Naive thymus-derived CD8-positive, alpha-beta T cell (primary cell): ENCODE results near the gene LRRC3B. TPM values are rescaled to one million over a fixed set of nuclear protein-coding genes. Genes with fewer than 3 reads are reported as not detected.
"Not testable (repeated sequence)": the region's sequence is repeated elsewhere in the genome, so short reads cannot be mapped to it uniquely, and the experiment has no call there.

Experiments
- ATAC-seq, 2 donors: fragments of 150-1000 bp; cut with Tn5 transposase in 1 of 2; sonication (Bioruptor Pico), chemical (Tn5 transposase) in 1 of 2; 1 replicate in 1 of 2; 2 replicates in 1 of 2; pipeline ENCODE4 v1.10.0; 2021; ENCODE audit warnings: mild to moderate bottlenecking in 2 of 2, moderate library complexity in 2 of 2
- POLR2A ChIA-PET: fragments of 350-600 bp; sonication (Branson Sonifier 250); formaldehyde crosslinking; loops from one replicate; lab custom pipeline; 2021; ENCODE audit warnings: antibody characterized with exemption; lab: Charles Lee
- DNase-seq, 10 donors: peaks; one replicate each; pipeline versions ENCODE4 v3.0.0 to v3.0.0-alpha.2; 2020 to 2022
- H3K27ac Mint-ChIP-seq, 10 donors: one replicate each; pipeline ENCODE4 v1.8.0; 2020 to 2022; ENCODE audit warnings: mild to moderate bottlenecking in 10 of 10, mixed read lengths in 10 of 10, moderate library complexity in 4 of 10, inconsistent platforms in 1 of 10
- H3K27me3 Mint-ChIP-seq, 5 donors: one replicate each; pipeline ENCODE4 v1.8.0; 2021 to 2022; ENCODE audit warnings: mixed read lengths in 5 of 5
- H3K36me3 Mint-ChIP-seq, 3 donors: one replicate each; pipeline ENCODE4 v1.8.0; 2020 to 2022; ENCODE audit warnings: mixed read lengths in 3 of 3, mild to moderate bottlenecking in 2 of 3, inconsistent platforms in 1 of 3
- H3K4me1 Mint-ChIP-seq, 4 donors: one replicate each; pipeline ENCODE4 v1.8.0; 2021 to 2022; ENCODE audit warnings: mixed read lengths in 4 of 4
- H3K4me3 Mint-ChIP-seq, 10 donors: one replicate each; pipeline ENCODE4 v1.8.0; 2020 to 2022; ENCODE audit warnings: mild to moderate bottlenecking in 10 of 10, mixed read lengths in 10 of 10, moderate library complexity in 6 of 10, inconsistent platforms in 1 of 10
- H3K9me3 Mint-ChIP-seq, 9 donors: one replicate each; pipeline ENCODE4 v1.8.0; 2020 to 2022; ENCODE audit warnings: mixed read lengths in 9 of 9, mild to moderate bottlenecking in 3 of 9, inconsistent platforms in 1 of 9, moderate library complexity in 1 of 9
- polyA plus RNA-seq, 3 donors: library from polyadenylated mRNA; unstranded; fragments of 300-500 nt; fragmentation: Illumina TruSeq; gene quantifications; one replicate each; pipeline ENCODE4 v1.2.3, GENCODE V29; 2021
- total RNA-seq, 8 experiments: library from RNA in 2 of 8; stranded (reverse) in 2 of 8; gene quantifications; one replicate each; pipeline ENCODE4 v1.2.3 and lab custom pipeline; 2021 to 2026

The LRRC3B gene, protein sequence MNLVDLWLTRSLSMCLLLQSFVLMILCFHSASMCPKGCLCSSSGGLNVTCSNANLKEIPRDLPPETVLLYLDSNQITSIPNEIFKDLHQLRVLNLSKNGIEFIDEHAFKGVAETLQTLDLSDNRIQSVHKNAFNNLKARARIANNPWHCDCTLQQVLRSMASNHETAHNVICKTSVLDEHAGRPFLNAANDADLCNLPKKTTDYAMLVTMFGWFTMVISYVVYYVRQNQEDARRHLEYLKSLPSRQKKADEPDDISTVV
- total RNA-seq (not detected), polyA plus RNA-seq (not detected), total RNA-seq (lab: John Stamatoyannopoulos, UW) (0 to 0.09 (median 0) reads per million in 6 experiments)

DNA sequence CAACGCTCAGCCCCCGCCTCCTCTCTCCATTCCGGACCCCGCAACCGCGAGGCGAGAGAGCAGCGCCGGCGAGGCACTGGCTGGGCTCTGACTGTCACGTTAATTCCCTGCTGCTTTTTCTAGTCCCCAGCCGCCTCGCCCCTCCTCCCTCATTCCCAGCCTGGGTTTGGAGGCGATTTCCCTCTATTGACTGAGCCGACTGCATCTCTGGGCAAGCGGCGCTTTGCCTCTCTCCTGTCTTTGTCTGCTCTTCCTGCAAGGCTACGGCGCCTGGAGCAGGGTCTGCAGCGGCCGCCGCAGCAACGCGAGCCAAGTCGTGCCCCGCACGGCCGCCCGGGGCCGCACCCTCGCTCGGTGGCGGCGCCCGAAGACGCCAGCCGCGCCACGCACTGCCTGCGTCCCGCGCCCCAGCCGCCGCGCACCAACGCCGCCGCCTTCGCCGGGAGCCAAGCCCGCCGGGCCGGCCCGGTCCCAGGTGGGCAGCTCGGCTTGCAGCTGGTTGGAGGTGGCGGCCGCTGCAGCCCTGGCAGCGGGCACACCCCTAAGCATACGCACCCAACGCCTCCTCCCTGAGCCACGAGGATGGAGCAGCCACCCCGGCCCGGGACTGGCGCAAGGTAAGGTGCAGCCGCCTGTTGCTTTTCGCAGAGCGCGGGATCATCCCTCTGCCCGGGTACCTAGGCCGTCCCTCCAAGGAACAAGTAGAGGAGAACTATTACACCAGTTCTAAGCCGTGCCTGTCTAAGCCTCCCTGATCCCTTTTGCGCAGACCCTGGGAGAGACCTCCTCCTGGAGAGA, at the start of gene LRRC3B:
Gene LRRC3B, plus strand, starts transcription at position 152 of the 798 bp plus-strand sequence. CDS start 86,901 bp downstream, outside the sequence.
- Mint-ChIP-seq H3K27ac (peak within 1 kb of the TSS in 1 of 10 donors; percentile 62), H3K27me3 (peaks cover 23 to 53% (median 36%) of the 10 kb centered on the region in 5 donors), H3K9me3 (peaks cover 0 to 20% (median 4%) of the 10 kb centered on the region in 9 donors), H3K4me1 (peaks cover 0 to 7% (median 3%) of the 10 kb centered on the region in 4 donors), H3K36me3 (peaks cover 0 to 3% (median 2%) of the 10 kb centered on the region in 3 donors), H3K4me3 (no peak within 1 kb of the TSS)
- ATAC-seq (no peak), DNase-seq (no peak)
- POLR2A ChIA-PET, result no interaction called here

DNA sequence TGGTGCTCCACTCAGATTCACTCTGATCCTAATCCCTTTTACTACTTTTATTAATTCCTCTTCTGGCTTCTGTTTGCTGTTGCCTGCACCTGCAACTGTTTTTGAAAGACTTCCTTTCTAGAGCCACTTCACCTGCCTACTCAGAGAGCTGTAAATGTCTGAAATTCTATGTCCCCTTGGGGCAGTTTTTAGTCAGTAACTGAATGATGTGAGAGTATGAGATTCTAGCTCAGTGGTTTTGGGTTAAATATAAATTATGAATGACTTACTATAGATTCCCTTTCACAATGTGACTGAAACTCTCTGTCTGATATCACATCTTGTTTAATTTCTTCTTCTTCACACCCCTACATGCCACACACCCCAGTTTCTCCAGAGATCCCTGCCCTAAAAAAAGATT, 47.8 kb upstream of the LRRC3B start:
- H3K4me1 Mint-ChIP-seq, result no peaks in the 10 kb centered on the region
- no peak overlapping the region for H3K4me3 Mint-ChIP-seq
- DNase-seq (no peak), ATAC-seq (no peak)
- H3K27ac Mint-ChIP-seq, result no peak overlapping the region
- POLR2A ChIA-PET, result no interaction called here
- peaks cover 0 to 7% (median 0%) of the 10 kb centered on the region in 3 donors for H3K36me3 Mint-ChIP-seq
- peaks cover 0 to 19% (median 11%) of the 10 kb centered on the region in 9 donors for H3K9me3 Mint-ChIP-seq
- H3K27me3 Mint-ChIP-seq, result peaks cover 0 to 3% (median 0%) of the 10 kb centered on the region in 5 donors

DNA sequence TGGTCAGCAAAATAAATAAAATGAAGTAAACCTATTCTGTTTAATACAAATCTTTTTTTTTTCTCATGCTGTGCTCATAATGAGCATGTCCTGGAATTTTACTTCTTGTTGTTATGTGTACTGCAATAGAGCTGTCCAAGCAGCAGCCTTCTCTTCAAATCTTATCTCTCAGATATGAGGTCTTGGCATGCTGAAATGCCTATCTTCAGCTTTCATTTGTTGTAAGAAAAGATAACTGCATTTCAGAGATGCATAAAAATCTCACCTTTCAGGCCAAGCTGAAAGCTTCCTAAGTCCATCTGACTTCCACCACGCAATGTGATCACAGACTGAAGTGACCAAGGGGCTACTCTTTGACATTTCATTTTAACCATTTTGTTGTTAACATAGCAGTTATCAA, 43.5 kb upstream of the LRRC3B start:
- H3K9me3 Mint-ChIP-seq, result peaks cover 0 to 25% (median 9%) of the 10 kb centered on the region in 9 donors
- POLR2A ChIA-PET, result no interaction called here
- peaks cover 0 to 7% (median 0%) of the 10 kb centered on the region in 3 donors for H3K36me3 Mint-ChIP-seq
- H3K27ac Mint-ChIP-seq, result no peak overlapping the region
- no peak for ATAC-seq
- no peaks in the 10 kb centered on the region for H3K4me1 Mint-ChIP-seq
- H3K27me3 Mint-ChIP-seq, result peaks cover 0 to 5% (median 0%) of the 10 kb centered on the region in 5 donors
- no peak overlapping the region for H3K4me3 Mint-ChIP-seq
- no peak for DNase-seq

DNA sequence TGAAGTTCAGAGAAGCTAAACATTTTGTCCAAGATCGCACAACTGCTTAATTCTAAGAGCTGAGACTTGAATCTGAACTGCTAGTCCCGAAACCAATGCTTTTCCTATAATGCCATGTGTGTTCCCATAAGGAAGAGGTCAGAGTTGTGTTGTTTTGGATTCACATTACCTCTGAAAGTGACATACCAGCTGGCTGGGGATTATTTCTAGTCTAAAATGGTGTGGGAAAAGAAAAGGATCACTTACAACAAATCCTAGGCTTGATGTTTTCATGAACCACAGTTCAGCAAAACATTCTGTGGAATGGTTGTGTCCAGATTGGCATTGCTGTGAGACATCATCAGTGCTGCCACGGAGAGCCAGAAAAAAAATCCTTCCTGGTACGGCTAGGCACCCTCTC, 35.0 kb upstream of the LRRC3B start:
- Mint-ChIP-seq H3K9me3 (peaks cover 0 to 22% (median 5%) of the 10 kb centered on the region in 9 donors), H3K4me3 (no peak overlapping the region), H3K4me1 (no peaks in the 10 kb centered on the region), H3K27ac (no peak overlapping the region), H3K27me3 (peaks cover 0 to under 1% (median 0%) of the 10 kb centered on the region in 5 donors), H3K36me3 (no peaks in the 10 kb centered on the region)
- ATAC-seq (no peak), DNase-seq (no peak)
- POLR2A ChIA-PET, result no interaction called here

DNA sequence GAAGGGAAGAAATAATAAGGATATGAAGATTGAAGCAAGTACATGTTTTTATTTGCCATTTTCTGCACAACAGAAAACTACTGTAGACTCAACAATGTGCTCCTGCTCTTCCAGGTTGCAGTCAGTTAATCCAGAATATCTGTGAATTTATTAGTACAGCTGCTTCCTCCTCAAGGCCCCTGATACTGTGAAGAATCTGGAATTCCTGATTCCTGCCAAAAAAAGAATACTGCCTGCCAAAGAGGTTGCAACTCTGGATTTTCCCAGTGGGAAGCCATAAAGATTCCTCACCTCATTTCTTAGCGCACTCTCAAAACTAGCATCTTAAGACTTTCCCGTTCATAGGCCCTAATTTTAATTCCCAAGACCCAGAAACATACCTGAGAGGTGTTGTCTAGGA, 33.6 kb upstream of the LRRC3B start:
- ATAC-seq (no peak), DNase-seq (no peak)
- Mint-ChIP-seq H3K27me3 (peaks cover 0 to 2% (median 0%) of the 10 kb centered on the region in 5 donors), H3K4me1 (no peaks in the 10 kb centered on the region), H3K4me3 (no peak overlapping the region), H3K36me3 (no peaks in the 10 kb centered on the region), H3K27ac (no peak overlapping the region), H3K9me3 (peaks cover 2 to 16% (median 4%) of the 10 kb centered on the region in 9 donors)
- POLR2A ChIA-PET, result no interaction called here

DNA sequence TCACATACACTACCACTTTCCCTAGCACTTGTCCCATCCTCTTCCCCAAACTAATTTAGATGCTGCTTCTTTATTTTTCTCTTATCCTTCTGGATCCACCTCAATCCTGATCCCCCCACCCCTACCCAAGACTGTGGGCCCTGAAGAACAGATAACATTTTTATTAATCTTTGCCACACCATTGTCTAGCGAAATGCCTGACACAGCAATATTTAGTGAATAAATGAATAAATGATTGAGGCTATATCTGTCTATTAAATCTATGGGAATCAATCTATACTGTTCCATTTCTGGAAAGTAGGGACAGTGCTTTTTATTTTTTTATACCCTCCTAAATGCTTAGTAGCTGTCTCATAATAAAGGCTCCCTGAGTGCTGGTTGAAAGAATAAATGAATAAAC, 32.9 kb upstream of the LRRC3B start:
- POLR2A ChIA-PET, result no interaction called here
- no peak for ATAC-seq
- H3K36me3 Mint-ChIP-seq, result no peaks in the 10 kb centered on the region
- peaks cover 0 to 5% (median 0%) of the 10 kb centered on the region in 5 donors for H3K27me3 Mint-ChIP-seq
- H3K27ac Mint-ChIP-seq, result no peak overlapping the region
- no peak overlapping the region for H3K4me3 Mint-ChIP-seq
- H3K4me1 Mint-ChIP-seq, result no peaks in the 10 kb centered on the region
- H3K9me3 Mint-ChIP-seq, result peaks cover 0 to 17% (median 4%) of the 10 kb centered on the region in 9 donors
- no peak for DNase-seq

DNA sequence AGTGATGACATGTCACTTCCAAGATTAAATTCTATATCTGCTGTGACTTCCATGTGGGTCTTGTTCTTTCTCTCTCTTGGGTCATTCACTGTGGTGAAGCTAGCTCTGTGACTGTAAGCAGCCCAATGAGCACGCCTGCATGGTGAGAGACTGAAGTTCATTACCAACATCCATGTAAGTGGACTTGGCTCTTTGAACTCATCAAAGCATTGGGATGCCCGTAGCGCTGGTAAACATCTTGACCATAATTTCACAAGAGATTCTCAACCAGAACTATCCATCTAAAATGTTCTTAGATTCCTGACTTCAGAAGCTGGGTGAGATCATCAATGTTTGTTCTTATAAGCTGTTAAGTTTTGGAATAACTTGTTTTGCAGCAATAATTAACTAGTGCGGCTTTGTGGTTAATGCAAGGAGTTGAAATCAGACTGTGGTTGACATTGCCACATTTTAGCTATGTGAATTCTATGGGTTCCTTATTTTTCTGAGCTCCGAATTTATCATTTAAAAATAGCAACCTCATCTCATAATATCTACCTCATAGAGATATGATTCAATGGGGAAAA, 31.6 kb upstream of the LRRC3B start:
- POLR2A ChIA-PET, result no interaction called here
- no peak overlapping the region for H3K27ac Mint-ChIP-seq
- no peaks in the 10 kb centered on the region for H3K4me1 Mint-ChIP-seq
- no peak overlapping the region for H3K4me3 Mint-ChIP-seq
- peaks cover 0 to 12% (median 0%) of the 10 kb centered on the region in 5 donors for H3K27me3 Mint-ChIP-seq
- peaks cover 0 to 21% (median 5%) of the 10 kb centered on the region in 9 donors for H3K9me3 Mint-ChIP-seq
- ATAC-seq (no peak), DNase-seq (no peak)
- no peaks in the 10 kb centered on the region for H3K36me3 Mint-ChIP-seq

DNA sequence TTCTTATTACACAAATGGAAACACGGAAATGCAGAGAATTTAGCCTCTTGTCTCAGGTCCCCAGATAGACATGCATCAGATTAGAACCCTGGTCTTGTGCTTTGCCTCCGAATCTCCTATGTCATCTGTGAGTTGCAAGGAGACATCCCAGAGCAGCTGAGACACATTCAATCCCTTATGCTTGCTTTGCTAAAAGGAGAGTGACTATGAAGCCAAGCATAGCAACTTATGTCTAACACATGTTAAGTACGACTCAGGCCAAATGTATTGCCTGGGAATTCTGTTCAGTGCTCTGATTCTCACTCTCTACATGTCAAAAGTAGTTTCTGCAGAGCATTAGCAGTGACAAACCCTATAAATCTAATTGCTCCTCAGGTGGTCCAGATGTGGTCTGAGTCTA, 30.6 kb upstream of the LRRC3B start:
- DNase-seq (no peak), ATAC-seq (no peak)
- Mint-ChIP-seq H3K9me3 (peaks cover 0 to 25% (median 5%) of the 10 kb centered on the region in 9 donors), H3K27me3 (peaks cover 0 to 12% (median 0%) of the 10 kb centered on the region in 5 donors), H3K4me1 (no peaks in the 10 kb centered on the region), H3K27ac (no peak overlapping the region), H3K4me3 (no peak overlapping the region), H3K36me3 (no peaks in the 10 kb centered on the region)
- POLR2A ChIA-PET, result no interaction called here

DNA sequence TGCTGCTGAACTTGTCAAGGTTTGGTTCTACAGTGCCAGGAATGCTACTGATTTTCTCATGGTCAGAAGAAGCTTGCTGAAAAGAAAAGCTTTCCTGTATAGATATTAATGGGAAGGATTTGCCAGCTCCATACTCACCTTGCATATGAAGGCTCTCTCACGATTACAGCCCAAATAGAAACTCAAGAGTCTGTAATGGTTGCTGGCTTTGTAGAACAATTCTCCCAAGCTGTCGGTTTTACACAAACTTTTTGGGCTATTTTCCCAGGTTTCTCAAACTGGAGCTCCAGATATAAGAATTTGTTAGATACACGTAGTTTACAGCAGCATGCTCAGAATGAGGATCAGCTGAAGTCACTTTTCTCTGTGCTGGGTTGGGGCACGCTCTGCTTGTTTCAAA, 30.1 kb upstream of the LRRC3B start:
- Mint-ChIP-seq H3K4me3 (no peak overlapping the region), H3K27ac (no peak overlapping the region), H3K27me3 (peaks cover 0 to 12% (median 0%) of the 10 kb centered on the region in 5 donors), H3K36me3 (no peaks in the 10 kb centered on the region), H3K4me1 (no peaks in the 10 kb centered on the region), H3K9me3 (peaks cover 0 to 25% (median 5%) of the 10 kb centered on the region in 9 donors)
- no peak for ATAC-seq
- POLR2A ChIA-PET, result no interaction called here
- no peak for DNase-seq

DNA sequence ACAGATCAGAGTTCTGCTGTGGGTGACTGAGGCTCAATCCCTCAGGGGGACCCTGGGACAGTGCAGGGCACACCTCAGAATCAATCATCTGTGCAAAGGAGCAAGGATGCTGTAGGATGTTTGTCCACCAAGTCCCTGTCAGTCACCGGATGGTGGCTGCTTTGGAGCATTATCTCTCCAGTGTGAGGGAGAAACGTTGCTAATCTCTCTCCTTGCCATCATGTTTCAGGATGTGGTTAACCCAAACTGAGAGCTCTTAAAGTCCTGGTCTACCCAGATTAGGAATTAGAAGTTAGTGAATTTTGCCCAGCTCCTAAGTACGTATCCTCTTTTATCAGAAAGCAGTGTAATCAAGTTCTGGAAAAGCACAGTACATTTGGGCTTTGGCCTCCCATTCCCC, 26.2 kb upstream of the LRRC3B start:
- H3K27me3 Mint-ChIP-seq, result peaks cover 0 to 12% (median 0%) of the 10 kb centered on the region in 5 donors
- H3K36me3 Mint-ChIP-seq, result no peaks in the 10 kb centered on the region
- no peak overlapping the region for H3K4me3 Mint-ChIP-seq
- ATAC-seq (no peak), DNase-seq (no peak)
- peaks cover 3 to 35% (median 8%) of the 10 kb centered on the region in 9 donors for H3K9me3 Mint-ChIP-seq
- H3K4me1 Mint-ChIP-seq, result no peaks in the 10 kb centered on the region
- no peak overlapping the region for H3K27ac Mint-ChIP-seq
- POLR2A ChIA-PET, result no interaction called here

DNA sequence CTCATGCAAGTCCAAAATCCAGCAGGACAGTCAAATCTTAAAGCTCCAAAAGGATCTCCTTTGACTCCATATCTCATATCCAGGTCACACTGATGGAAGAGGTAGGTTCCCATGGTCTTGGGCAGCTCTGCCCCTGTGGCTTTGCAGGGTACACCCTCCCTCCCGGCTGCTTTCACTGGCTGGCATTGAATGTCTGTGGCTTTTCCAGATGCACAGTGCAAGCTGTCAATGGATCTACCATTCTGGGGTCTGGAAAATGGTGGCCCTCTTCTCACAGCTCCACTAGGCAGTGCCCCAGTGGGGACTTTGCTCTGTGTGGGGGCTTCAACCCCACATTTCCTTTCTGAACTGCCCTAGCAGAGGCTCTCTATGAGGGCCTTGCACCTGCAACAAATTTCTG, 19.3 kb upstream of the LRRC3B start:
- H3K27ac Mint-ChIP-seq, H3K4me3 Mint-ChIP-seq, ATAC-seq, H3K4me1 Mint-ChIP-seq, POLR2A ChIA-PET, DNase-seq, H3K27me3 Mint-ChIP-seq: not testable (repeated sequence)
- peaks cover 0 to 25% (median 0%) of the 10 kb centered on the region in 3 donors for H3K36me3 Mint-ChIP-seq
- peaks cover 17 to 51% (median 28%) of the 10 kb centered on the region in 9 donors for H3K9me3 Mint-ChIP-seq

DNA sequence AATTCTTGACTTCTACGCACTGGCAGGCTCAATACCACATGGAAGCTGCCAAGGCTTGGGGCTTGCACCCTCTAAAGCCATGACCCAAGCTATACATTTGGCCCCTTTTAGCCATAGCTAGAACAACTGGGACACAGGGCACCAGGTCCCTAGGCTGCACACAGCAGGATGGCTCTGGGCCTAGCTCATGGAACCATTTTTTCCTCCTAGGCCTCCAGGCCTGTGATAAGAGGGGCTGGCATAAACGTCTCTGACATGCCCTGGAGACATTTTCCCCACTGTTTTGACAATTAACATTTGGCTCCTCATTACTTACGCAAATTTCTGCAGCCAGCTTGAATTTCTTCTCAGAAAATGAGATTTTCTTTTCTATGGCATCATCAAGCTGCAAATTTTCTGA, 18.8 kb upstream of the LRRC3B start:
- H3K4me3 Mint-ChIP-seq, H3K27me3 Mint-ChIP-seq, ATAC-seq, H3K27ac Mint-ChIP-seq, H3K4me1 Mint-ChIP-seq, POLR2A ChIA-PET, DNase-seq: not testable (repeated sequence)
- H3K36me3 Mint-ChIP-seq, result peaks cover 0 to 25% (median 0%) of the 10 kb centered on the region in 3 donors
- H3K9me3 Mint-ChIP-seq, result peaks cover 15 to 54% (median 28%) of the 10 kb centered on the region in 9 donors
